ENCODE results near the gene RAET1L. TPM values are rescaled to one million over a fixed set of nuclear protein-coding genes. Genes with fewer than 3 reads are reported as not detected.
"Not testable (repeated sequence)": the region's sequence is repeated elsewhere in the genome, so short reads cannot be mapped to it uniquely, and the experiment has no call there.

Gene RAET1L
- total RNA-seq, 1 donor from 2014 or later, result not detected

GRCh38 chr6:150024646-150025155, 631 bp downstream of the RAET1L start:
- Mint-ChIP-seq H3K4me1 (ENCODE audit: unreplicated experiment) (peaks cover 2% of the 10 kb centered on the region), H3K36me3 (ENCODE audit: low read depth, unreplicated experiment) (no peaks in the 10 kb centered on the region), H3K9me3 (ENCODE audit: unreplicated experiment) (no peaks in the 10 kb centered on the region), H3K27me3 (ENCODE audit: unreplicated experiment) (peaks cover 10% of the 10 kb centered on the region), H3K27ac (ENCODE audit: unreplicated experiment) (no peak overlapping the region), H3K4me3 (ENCODE audit: unreplicated experiment) (no peak overlapping the region)
- DNase-seq (ENCODE audit: low spot score), result no peak
- no peak for TF ChIP-seq CTCF (IDR thresholded peaks at IDR 0.05; ENCODE audit: unreplicated experiment)

DNA sequence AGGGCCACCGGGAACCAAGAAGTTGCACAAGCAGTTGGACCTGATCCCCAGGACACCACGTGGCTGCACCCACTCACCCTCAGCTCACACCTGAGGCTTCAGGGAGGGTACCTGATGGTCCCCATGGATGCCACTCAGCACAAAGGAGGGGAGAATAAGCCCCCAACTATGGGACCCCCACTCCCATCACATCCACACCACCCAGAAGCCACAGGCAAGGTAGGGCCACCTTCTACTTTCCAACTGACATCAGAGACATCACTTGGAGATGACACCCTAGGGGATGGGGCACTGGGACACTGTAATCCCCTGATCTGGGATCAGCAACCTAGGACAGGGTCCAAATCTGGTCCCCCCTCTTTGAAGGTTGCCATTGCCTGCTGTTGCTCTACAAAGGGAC, 1.3 kb downstream of the RAET1L start:
- not testable (repeated sequence) for H3K27me3 Mint-ChIP-seq (ENCODE audit: unreplicated experiment); H3K36me3 Mint-ChIP-seq (ENCODE audit: low read depth, unreplicated experiment); H3K4me3 Mint-ChIP-seq (ENCODE audit: unreplicated experiment); H3K4me1 Mint-ChIP-seq (ENCODE audit: unreplicated experiment); DNase-seq (ENCODE audit: low spot score); H3K27ac Mint-ChIP-seq (ENCODE audit: unreplicated experiment); H3K9me3 Mint-ChIP-seq (ENCODE audit: unreplicated experiment)

DNA sequence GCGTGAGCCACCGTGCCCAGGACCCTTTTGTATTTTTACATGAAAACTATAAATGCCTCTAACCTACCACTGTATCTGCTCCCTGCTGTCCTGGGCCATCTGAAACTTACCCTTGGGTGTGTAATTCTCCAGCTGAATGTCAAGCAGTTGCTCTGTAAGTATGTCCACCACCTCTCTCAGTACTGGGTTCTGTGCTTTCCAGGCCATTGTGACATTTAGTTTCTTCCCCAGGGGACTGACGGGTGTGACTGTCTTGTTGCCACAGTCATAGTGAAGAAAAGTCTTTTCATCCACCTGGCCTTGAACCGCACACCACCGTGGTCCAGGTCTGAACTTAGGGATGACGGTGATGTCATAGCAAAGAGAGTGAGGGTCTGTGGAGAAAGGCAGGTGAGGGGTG, 3.5 kb downstream of the RAET1L start:
- H3K4me3 Mint-ChIP-seq (ENCODE audit: unreplicated experiment); DNase-seq (ENCODE audit: low spot score); H3K9me3 Mint-ChIP-seq (ENCODE audit: unreplicated experiment); H3K27ac Mint-ChIP-seq (ENCODE audit: unreplicated experiment); H3K36me3 Mint-ChIP-seq (ENCODE audit: low read depth, unreplicated experiment); H3K27me3 Mint-ChIP-seq (ENCODE audit: unreplicated experiment); H3K4me1 Mint-ChIP-seq (ENCODE audit: unreplicated experiment): not testable (repeated sequence)

DNA sequence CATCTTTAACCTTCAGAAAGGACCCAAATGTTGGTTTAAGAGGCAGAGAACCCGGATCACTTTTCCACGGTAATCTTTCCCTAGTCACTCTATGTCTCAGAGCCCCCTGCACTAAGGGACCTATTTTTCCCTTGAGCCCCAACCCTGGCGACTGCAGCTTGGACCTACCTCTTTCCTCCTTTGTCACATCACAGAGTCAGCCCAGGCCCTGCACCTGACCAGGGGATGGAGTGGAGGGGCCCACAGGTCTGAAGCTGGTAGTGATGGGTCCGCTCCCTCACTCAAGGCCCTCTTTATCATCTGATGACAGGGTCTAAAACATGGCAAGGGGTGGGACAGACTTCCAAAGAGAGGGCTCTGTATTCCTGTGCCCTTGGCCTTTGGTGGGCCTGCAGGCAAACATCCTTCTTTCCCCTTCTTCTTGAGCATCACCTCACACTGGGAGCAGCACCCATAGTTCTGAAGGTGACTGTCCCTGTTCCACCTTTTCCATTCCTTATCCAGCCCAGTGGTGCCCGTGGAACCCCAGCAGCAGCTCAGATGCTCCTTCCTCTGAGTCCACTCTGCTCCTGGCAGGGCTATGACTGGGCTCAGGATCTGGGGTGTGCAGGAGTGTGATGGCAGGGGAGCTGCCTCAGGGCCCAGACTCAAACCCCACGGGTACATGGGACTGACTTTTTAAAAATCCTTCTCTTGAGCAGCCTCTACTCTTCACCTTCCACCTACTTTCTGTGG, 6.3 kb downstream of the RAET1L start:
- DNase-seq (ENCODE audit: low spot score), result no peak
- Mint-ChIP-seq H3K4me1 (ENCODE audit: unreplicated experiment) (peaks cover 11% of the 10 kb centered on the region), H3K27me3 (ENCODE audit: unreplicated experiment) (peaks cover 9% of the 10 kb centered on the region)

DNA sequence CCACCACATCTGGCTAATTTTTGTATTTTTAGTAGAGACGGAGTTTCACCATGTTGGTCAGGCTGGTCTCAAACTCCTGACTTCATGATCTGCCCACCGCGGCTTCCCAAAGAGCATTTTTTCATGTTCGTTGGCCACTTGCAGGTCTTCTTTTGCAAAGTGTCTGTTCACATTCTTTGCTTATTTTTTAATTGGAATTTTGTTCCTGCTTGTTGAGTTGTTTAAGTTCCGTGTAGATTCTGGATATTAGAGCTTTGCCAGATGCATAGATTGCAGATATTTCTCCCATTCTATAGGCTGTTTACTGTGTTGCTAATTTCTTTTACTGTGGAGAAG, 8.2 kb downstream of the RAET1L start:
- not testable (repeated sequence) for H3K27ac Mint-ChIP-seq (ENCODE audit: unreplicated experiment); H3K4me3 Mint-ChIP-seq (ENCODE audit: unreplicated experiment); DNase-seq (ENCODE audit: low spot score); H3K36me3 Mint-ChIP-seq (ENCODE audit: low read depth, unreplicated experiment); H3K9me3 Mint-ChIP-seq (ENCODE audit: unreplicated experiment)
- peaks cover 22% of the 10 kb centered on the region for H3K4me1 Mint-ChIP-seq (ENCODE audit: unreplicated experiment)
- peaks cover 12% of the 10 kb centered on the region for H3K27me3 Mint-ChIP-seq (ENCODE audit: unreplicated experiment)
- TF ChIP-seq CTCF (IDR thresholded peaks at IDR 0.05; ENCODE audit: unreplicated experiment), result peak; percentile 30

More for the DNA sequence above, 6.3 kb downstream of the RAET1L start:
- Mint-ChIP-seq H3K9me3 (ENCODE audit: unreplicated experiment) (no peaks in the 10 kb centered on the region), H3K36me3 (ENCODE audit: low read depth, unreplicated experiment) (no peaks in the 10 kb centered on the region), H3K27ac (ENCODE audit: unreplicated experiment) (no peak overlapping the region), H3K4me3 (ENCODE audit: unreplicated experiment) (no peak overlapping the region)
- TF ChIP-seq CTCF (IDR thresholded peaks at IDR 0.05; ENCODE audit: unreplicated experiment), result no peak
